ENCODE results near the gene MYO19. TPM values are rescaled to one million over a fixed set of nuclear protein-coding genes. Genes with fewer than 3 reads are reported as not detected.

The MYO19 gene, protein sequence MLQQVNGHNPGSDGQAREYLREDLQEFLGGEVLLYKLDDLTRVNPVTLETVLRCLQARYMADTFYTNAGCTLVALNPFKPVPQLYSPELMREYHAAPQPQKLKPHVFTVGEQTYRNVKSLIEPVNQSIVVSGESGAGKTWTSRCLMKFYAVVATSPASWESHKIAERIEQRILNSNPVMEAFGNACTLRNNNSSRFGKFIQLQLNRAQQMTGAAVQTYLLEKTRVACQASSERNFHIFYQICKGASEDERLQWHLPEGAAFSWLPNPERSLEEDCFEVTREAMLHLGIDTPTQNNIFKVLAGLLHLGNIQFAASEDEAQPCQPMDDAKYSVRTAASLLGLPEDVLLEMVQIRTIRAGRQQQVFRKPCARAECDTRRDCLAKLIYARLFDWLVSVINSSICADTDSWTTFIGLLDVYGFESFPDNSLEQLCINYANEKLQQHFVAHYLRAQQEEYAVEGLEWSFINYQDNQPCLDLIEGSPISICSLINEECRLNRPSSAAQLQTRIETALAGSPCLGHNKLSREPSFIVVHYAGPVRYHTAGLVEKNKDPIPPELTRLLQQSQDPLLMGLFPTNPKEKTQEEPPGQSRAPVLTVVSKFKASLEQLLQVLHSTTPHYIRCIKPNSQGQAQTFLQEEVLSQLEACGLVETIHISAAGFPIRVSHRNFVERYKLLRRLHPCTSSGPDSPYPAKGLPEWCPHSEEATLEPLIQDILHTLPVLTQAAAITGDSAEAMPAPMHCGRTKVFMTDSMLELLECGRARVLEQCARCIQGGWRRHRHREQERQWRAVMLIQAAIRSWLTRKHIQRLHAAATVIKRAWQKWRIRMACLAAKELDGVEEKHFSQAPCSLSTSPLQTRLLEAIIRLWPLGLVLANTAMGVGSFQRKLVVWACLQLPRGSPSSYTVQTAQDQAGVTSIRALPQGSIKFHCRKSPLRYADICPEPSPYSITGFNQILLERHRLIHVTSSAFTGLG
- total RNA-seq (2014; rRNA removed; shearing (Covaris generic)): 47.0 and 57.9 TPM in 2 replicates

DNA sequence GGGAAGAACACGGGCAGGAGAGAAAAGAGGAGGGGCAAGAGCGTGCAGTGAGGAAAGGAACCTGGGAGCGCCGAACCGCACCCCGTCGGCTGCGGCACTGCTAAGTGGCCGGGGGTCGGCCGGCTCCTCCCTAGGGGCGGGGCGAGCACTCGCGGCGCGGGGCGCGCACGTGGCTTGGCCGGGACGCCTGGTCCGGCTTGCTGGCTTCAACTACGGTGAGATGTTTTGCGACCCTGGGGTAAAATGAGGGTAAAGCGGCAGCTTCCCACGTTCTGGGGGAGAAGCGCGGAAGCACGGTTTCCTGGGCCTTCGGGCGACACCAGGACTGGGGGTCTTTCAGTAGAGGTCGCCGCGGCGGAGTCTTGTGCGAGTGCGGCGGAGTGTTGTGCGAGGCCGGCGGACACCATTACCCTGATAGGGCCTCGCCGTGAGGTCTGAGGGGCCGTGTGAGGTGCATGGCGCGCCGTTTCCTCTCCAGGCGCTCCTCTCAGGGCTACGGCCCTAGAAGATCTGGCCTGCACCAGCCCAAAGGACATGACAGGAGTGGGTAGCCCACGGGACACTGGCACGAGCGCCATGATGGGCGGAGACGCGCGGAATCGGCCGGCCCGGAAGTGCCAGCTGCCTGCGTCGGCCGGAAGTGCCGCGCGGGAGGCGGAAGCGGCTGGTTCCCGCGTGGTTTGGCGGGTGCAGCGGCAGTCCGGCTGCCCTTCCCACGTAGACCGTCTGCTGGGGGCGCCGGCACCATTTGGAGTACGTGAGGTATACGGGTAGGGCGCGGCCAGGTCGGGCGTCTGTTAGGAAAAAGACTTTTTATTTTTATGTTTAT, at the start of gene MYO19, which contains the start of gene PIGW:
MYO19 (minus strand) TSS at position 29 of the 829 bp plus-strand sequence. CDS start 2,330 bp downstream, outside the sequence.
PIGW (plus strand) TSS at position 148 of the 829 bp plus-strand sequence. CDS start 2,115 bp downstream, outside the sequence.
- DNase-seq (ENCODE audit: low read depth): peak; percentile 88

DNA sequence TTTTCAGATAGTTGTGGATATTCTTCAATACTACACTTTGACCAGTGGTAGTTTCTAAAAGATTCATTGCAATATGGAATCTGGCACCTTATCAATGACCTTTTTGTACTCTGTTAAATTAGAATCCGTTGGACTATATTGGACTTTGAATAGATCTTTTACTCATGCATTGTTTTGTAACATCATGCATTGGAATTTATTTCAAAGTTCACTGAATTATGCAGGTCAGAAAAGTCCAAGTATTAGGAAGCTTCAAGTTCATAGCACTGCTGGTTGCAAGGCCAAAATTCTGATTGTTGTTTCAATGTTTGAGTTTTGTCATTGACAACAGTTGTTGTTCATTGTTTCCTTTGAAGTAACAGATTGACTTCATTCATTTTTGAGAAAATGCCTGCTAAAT, 49.1 kb upstream of the MYO19 start:
- DNase-seq (ENCODE audit: low read depth): no peak

DNA sequence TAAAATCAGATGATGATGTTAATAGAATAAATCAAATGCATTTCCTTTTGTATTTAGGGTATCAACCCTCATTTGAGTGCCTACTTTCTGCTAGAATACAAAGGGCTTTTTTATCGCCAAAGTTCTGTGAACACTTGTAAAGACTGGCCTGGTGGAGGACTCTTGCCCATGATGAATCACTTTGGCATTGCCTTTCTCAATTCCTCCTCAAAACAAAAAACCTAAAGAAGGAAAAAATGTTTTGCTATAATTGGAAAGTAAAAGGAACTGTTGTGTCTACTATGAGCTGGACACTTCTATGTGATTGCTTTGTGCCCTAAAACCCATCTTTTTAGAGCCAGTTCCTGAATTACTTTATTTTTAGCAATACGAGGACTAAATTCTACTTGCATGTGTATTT, 44.0 kb upstream of the MYO19 start:
- DNase-seq (ENCODE audit: low read depth): no peak

DNA sequence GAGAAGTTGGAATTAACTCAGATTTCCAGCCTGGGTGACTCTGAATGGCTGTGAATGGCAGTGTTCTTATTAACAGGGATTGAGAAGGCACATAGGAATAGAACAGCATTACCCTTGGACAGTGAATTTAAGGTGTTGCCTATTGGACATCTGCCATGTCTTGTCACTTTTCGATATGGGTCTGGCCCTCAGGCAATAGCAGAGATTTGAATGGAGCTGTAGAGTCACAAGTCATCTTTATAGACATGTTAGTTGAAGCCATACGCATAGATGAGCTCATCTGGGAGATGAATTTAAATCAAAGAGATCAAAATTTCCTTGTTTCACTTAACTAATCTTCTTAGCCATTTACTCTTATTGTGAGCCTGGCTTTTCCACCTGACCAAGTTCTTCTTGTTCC, 42.1 kb upstream of the MYO19 start:
- no peak for DNase-seq (ENCODE audit: low read depth)

DNA sequence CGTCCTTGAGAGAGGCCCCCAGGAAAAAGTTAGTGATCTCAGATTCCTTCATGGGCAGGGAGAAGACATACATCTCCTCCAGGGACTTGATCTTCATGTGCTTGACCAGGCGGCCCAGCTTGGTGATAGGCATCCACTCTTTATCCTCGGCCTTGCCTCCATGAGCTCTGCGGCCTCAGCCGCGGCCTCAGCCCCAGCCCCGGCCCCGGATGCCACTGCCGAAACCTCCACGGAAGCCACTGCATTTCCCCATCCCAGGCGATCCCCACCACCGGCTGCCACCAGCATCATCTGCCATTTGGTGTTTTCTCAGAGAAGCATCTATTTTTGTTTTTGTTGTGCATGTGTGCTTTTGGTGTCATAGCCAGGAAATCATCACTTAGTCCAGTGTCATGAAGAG, 40.4 kb upstream of the MYO19 start:
- DNase-seq (ENCODE audit: low read depth): no peak

DNA sequence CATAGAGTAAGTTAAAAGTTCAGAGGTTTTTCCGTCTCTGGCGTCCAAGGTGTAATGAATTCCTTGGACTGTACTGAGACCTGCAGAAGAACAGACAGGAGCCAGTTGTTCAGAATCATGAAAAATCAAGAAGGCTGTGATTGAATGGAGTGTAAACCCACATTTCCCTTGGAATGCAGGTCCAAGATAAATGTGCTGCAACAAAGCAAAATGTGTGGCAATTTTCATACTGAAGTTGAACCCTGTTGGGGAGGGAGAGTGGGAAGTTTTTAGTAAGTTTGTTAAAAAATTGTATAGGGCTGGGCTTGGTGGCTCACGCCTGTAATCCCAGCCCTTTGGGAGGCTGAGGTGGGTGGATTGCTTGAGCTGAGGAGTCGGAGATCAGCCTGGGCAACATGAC, 31.4 kb upstream of the MYO19 start:
- no peak for DNase-seq (ENCODE audit: low read depth)

DNA sequence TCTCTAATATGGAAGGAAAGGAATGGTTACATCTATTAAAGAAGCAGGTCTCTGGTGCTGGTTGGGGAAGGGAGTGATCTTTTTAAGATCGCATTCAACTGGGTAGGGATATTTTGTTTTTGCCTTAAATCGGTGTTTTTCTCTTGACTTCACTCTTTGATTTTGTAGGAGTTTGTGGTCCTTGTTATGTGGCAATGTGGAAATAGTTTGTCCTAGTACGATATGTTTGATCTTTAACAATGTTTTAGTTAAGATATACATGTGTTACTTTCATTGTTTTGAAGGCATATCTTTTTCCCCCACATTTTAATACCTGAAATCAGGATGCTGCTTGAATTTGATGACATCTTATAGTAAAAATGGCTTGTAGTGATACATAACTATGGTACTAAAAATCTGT, 18.8 kb upstream of the MYO19 start:
- DNase-seq (ENCODE audit: low read depth): no peak

DNA sequence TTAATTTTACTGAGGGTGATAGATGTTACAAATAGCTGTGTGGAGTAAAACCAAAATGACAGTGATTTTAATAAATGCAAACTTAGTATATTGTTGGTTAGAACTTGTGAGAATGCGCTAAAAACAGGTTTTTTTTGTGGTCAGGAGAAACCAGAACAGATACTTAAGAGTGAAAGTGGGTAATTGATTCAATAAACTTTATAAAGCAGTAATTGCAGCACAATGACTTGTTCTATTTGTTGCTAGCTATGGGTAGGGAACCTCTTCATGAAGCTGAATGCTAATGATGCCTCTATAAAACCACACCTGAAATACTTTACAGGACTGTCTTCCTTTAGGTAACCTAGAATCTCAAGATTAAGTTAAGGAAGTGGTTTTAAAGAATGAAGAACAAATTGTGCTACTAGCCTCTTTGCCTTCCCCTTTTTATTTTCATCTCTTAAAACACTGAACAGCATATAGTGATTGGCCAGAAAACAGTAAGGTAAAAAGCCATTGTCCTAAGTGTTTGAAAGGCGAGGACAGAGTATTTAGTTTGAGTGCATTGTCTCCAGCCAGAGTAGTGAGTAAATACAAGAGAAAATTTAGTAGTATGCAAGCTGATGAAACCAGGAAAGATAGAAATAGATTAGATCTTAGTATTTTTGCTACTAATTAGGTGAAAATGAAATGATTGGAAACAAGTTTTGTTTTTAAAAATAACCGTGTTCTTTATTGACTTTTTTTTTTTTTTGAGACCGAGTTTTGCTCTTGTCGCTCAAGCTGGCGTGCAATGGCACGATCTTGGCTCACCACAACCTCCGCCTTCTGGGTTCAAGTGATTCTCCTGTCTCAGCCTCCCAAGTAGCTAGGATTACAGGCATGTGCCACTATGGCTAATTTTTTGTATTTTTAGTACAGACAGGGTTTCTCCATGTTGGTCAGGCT, 16.1 kb upstream of the MYO19 start:
- no peak for DNase-seq (ENCODE audit: low read depth)

DNA sequence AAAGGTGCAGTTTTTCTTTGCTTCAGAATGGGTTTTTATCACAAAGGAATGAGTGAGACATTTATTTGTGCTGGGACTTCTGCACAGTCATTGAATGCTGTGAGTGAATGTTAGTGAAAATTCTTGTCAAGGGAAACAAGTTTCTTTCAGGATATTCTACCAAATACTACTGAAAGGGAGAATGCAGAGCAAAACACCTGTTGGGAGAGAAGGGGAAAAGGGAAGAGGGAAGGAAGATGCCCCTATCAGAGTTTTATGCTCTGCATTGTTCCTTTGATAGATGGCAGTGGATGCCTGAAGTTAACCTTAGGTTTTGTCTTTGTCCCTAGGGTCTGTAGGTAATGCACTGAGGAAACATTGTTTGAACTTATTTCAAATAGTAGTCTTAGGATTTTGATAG, 13.1 kb upstream of the MYO19 start:
- no peak for DNase-seq (ENCODE audit: low read depth)

DNA sequence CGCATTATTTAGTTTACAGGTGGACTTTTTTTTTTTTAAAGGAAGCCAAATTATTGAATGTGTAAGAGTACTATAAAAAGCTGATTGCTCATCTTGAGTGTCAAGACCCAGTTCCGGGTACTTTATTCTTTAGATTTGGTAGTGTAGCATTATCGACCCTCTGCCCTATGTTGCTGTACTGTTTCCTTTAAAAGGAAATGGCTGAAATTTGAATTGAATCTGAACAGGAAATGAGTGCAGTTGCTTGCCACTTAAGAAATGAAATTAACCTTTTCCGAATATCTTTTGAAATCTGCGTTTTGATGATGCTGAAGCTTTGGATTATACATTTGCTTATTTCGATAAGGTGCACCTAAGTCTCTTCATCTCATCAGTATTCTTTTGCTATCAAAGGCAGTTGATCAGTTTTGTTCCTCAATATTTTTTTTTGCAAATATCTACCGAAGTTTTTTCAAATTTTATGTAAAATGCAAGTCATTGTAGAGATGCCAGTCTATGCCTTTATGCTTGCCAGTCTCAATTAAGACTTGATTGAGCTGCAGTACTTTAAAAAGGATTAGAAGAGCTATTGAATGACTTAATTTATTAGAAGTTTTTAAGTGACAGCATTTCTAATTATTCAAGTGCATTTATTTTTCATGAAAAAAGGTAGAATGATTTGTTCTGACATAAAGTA, 11.9 kb upstream of the MYO19 start:
- DNase-seq (ENCODE audit: low read depth): no peak

DNA sequence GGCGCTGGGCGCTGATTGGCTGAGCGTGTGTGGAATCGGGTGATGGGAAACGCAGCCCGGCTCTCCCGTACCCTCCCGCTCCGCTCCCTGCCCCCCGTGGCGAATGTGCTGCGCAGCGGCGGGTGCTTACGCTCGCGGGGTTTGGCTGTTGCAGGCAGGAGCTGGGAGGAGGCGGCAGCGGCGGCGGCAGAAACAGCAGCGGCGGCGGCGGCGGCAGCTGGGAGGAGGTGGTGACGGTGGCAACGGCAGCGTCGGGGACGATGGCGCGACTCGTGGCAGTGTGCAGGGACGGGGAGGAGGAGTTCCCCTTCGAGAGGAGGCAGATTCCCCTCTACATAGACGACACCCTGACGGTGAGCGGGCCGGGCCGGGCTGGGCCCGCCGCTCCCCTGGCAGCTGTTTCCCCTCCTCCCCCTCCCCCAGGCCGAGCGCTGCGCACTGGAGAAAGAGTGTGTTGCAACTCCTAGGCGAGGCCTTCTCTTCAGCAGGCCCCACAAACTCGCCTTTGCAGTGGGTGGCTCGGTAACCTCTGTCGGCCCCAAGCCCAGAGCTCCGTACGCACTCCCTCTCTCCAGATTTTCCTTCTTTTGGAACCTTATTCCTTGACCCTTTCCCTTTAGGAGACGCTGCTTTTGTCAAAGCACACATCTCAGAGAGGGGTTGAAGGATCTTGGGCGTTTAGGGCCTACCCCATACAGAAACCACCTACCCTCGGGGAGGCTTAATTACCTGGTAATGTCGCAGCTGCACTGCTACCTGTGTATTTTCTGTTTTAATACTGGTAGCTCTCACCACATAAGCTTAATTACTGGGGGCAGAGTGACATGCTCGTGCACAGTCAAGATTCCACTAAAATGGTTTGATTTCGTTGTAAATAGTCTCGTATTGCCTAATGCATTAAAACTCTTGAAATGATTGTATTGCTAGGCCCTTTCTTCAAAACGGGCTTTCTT, 11.1 kb upstream of the MYO19 start:
- DNase-seq (ENCODE audit: low read depth): peak; percentile 93

DNA sequence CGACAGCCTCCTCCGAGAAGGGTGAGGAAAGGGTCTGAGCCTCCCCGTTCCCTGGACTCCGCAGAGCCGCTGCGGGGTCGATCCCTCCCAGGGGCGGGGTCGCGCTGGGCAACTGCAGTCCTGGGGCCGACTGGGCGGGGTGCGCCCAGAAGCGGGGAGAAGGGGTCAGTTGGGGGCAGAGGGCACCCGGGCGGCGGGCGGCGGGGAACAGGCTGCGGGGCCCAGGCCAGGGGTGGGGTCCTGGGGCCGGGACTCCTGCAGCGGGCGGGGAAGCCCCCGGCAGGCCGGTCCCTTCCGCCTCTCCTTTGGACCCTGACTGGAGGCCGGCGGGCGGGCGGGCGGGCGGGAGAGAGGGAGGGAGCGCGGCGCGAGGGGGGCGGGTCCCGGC, 10.4 kb upstream of the MYO19 start:
- DNase-seq (ENCODE audit: low read depth): no peak

DNA sequence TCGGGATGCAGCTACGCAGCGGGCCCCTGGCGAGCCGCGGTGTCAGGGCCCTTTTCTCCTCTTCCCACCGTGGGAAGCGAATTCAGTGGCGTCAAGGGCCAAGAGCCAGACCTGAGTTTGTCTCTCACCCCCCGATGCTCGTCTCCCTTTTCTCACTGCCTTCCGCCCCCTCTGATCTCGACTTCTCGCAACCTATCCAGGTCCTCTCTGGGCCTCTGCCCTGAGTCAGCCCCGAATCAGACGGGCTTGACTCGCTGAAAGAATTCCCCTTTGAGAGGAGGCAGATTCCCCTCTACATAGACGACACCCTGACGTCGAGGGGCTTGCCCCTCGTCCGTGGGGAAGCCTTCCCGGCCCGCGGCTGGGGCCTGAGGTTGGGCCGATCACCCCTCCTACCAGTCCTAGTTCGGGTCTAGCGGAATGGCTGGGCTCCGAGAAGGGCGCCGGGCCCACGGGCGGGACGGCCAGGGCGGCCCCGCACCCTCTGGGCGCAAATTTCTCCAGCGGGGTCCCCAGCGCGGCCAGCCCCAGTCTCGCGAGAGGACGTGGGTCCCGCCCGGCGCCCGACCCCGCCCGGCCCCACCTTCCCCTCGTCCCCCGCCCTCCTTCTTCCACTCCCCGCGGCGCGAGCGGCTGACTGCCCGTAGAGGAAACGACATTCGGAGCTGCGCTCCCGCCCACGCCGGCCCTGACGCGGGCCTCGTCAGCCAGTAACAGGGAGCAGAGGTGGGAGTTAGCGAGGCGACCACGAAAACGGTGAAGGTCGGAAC, 9.8 kb upstream of the MYO19 start, which contains the start of gene GGNBP2:
GGNBP2 (plus strand) TSS at position 613 of the 770 bp plus-strand sequence. CDS start 806 bp downstream, outside the sequence.
- peak; percentile 88 for DNase-seq (ENCODE audit: low read depth)

DNA sequence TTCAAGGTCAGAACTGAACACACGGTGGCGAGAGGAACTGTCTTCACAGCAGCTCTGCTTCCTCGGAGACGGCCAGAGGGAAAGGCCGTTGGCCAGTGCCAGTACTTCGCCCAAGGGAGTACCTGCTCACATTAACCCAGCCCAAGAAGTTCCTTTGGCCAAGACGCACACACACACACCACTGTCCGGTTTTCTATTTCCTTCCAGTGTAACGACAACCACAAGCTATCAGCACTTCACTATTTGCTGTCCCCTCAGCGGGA, 9.3 kb upstream of the MYO19 start:
- DNase-seq (ENCODE audit: low read depth): no peak

DNA sequence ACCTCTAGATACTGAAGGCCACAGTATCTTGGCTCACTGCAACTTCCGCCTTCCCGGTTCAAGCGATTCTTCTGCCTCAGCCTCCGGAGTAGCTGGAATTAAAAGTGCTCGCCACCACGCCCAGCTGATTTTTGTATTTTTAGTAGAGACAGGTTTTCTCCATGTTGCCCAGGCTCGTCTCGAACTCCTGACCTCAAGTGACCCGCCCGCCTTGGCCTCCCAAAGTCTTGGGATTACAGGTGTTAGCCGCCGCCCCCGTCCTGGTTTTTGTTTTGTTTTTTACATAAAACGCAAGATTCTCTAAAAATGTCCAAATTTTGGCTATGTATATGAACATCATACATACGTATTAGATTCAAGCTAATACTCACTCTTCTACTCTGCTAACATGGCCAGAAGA, 8.1 kb upstream of the MYO19 start:
- no peak for DNase-seq (ENCODE audit: low read depth)

DNA sequence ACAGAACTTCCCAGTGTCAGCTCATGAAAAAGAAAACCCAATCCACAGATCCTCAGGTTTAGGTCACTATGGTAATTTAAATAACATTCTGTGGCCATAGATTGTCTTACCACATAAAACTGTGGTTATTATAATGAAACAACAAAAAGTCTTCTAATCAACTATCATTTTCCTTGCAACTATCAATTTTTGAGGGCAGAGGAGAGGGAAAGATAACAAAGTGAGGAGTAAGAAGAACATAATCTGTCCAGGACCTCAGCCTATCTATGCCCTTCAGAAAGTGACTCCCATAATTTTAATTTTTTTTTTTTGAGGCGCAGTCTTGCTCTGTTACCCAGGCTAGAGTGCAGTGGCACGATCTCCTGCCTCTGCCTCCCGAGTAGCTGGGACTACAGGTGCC, 6.0 kb upstream of the MYO19 start:
- no peak for DNase-seq (ENCODE audit: low read depth)

DNA sequence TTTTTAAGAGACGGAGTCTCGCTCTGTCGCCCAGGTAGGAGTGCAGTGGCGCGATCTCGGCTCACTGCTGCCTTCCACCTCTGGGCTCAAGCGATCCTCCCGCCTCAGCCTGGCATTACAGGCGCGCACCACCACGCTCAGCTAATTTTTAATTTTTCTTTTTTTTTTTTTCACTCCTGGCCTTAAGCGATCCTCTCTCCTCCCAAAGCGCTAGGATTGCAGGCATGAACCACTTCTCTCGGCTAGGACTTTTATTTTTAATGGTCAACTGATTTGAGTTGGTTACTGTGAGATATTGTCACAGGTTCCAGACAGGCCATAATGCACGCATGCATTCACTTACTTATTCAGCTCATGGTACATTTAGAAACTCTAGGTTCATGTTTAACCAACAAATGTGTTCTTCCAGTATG, 1.0 kb upstream of the MYO19 start:
- DNase-seq (ENCODE audit: low read depth): no peak

Data from M059J (cell line).